ENCODE results near the gene CENPL. TPM values are rescaled to one million over a fixed set of nuclear protein-coding genes. Genes with fewer than 3 reads are reported as not detected.
"Not testable (repeated sequence)": the region's sequence is repeated elsewhere in the genome, so short reads cannot be mapped to it uniquely, and the experiment has no call there.

CENPL gene
- polyA plus RNA-seq, 3 donors from 2014 or later, result 7.1 to 10.5 (median 9.4) TPM

- peaks cover 27 to 50% of the 10 kb centered on the region in 2 donors for H3K4me1 Mint-ChIP-seq
Measured at GRCh38 chr1:173827611-173828010, 2.9 kb upstream of the CENPL start.

GRCh38 chr1:173823781-173824314 lies 835 bp downstream of the CENPL start:
- DNase-seq, result peak in 1 of 3 donors; percentile 1
- peaks cover 0 to 4% (median 4%) of the 10 kb centered on the region in 3 donors for H3K36me3 Mint-ChIP-seq
- no peaks in the 10 kb centered on the region for H3K9me3 Mint-ChIP-seq
- peaks cover 33 to 61% of the 10 kb centered on the region in 2 donors for H3K4me1 Mint-ChIP-seq
- peak overlapping the region; percentile 91 to 100 (median 96) for H3K4me3 Mint-ChIP-seq
- peaks cover 0 to 6% (median 3%) of the 10 kb centered on the region in 3 donors for H3K27me3 Mint-ChIP-seq (ENCODE audit: low read depth in 3 of 3)
- peak overlapping the region; percentile 94 to 99 (median 96) for H3K27ac Mint-ChIP-seq

More at GRCh38 chr1:173827611-173828010, 2.9 kb upstream of the CENPL start:
- peaks cover 0 to 13% (median 4%) of the 10 kb centered on the region in 3 donors for H3K36me3 Mint-ChIP-seq
- no peaks in the 10 kb centered on the region for H3K9me3 Mint-ChIP-seq
- no peak overlapping the region for H3K27ac Mint-ChIP-seq
- peaks cover 0 to 6% (median 3%) of the 10 kb centered on the region in 3 donors for H3K27me3 Mint-ChIP-seq (ENCODE audit: low read depth in 3 of 3)
- no peak overlapping the region for H3K4me3 Mint-ChIP-seq
- no peak for DNase-seq

- no peak overlapping the region for H3K4me3 Mint-ChIP-seq
Measured at GRCh38 chr1:173821680-173822079, 3.0 kb downstream of the CENPL start.

GRCh38 chr1:173818459-173818858 lies 6.2 kb downstream of the CENPL start:
- H3K27ac Mint-ChIP-seq, result peak overlapping the region in 2 of 6 donors; percentile 51 to 65
- peaks cover 17 to 36% of the 10 kb centered on the region in 2 donors for H3K4me1 Mint-ChIP-seq

More at GRCh38 chr1:173821680-173822079, 3.0 kb downstream of the CENPL start:
- Mint-ChIP-seq H3K27me3 (ENCODE audit: low read depth in 3 of 3) (peaks cover 0 to 6% (median 3%) of the 10 kb centered on the region in 3 donors), H3K9me3 (no peaks in the 10 kb centered on the region), H3K4me1 (peaks cover 33 to 52% of the 10 kb centered on the region in 2 donors), H3K36me3 (peaks cover 0 to 8% (median 5%) of the 10 kb centered on the region in 3 donors), H3K27ac (no peak overlapping the region)
- no peak for DNase-seq

GRCh38 chr1:173813654-173814053 lies 11.0 kb downstream of the CENPL start:
- not testable (repeated sequence) for DNase-seq; H3K27me3 Mint-ChIP-seq (ENCODE audit: low read depth in 3 of 3); H3K9me3 Mint-ChIP-seq; H3K4me3 Mint-ChIP-seq
- peaks cover 11 to 22% (median 15%) of the 10 kb centered on the region in 3 donors for H3K36me3 Mint-ChIP-seq
- H3K4me1 Mint-ChIP-seq, result peaks cover 5 to 14% of the 10 kb centered on the region in 2 donors
- H3K27ac Mint-ChIP-seq, result peak overlapping the region in 1 of 6 donors; percentile 42

More at GRCh38 chr1:173818459-173818858, 6.2 kb downstream of the CENPL start:
- no peaks in the 10 kb centered on the region for H3K9me3 Mint-ChIP-seq
- no peaks in the 10 kb centered on the region for H3K27me3 Mint-ChIP-seq (ENCODE audit: low read depth in 3 of 3)
- no peak overlapping the region for H3K4me3 Mint-ChIP-seq
- peaks cover 0 to 8% (median 5%) of the 10 kb centered on the region in 3 donors for H3K36me3 Mint-ChIP-seq
- DNase-seq, result no peak

GRCh38 chr1:173802961-173803360 lies 21.7 kb downstream of the CENPL start:
- no peak for DNase-seq
- H3K4me3 Mint-ChIP-seq, result no peak overlapping the region
- H3K9me3 Mint-ChIP-seq, result no peaks in the 10 kb centered on the region
- H3K27me3 Mint-ChIP-seq (ENCODE audit: low read depth in 3 of 3), result no peaks in the 10 kb centered on the region
- peaks cover 13 to 19% (median 15%) of the 10 kb centered on the region in 3 donors for H3K36me3 Mint-ChIP-seq
- no peak overlapping the region for H3K27ac Mint-ChIP-seq
- H3K4me1 Mint-ChIP-seq, result no peaks in the 10 kb centered on the region

GRCh38 chr1:173799995-173800394 lies 24.7 kb downstream of the CENPL start:
- not testable (repeated sequence) for DNase-seq; H3K27me3 Mint-ChIP-seq (ENCODE audit: low read depth in 3 of 3); H3K27ac Mint-ChIP-seq; H3K4me3 Mint-ChIP-seq; H3K9me3 Mint-ChIP-seq; H3K4me1 Mint-ChIP-seq
- H3K36me3 Mint-ChIP-seq, result peaks cover 7 to 13% (median 12%) of the 10 kb centered on the region in 3 donors

- peaks cover 4 to 13% (median 9%) of the 10 kb centered on the region in 3 donors for H3K36me3 Mint-ChIP-seq
- H3K4me1 Mint-ChIP-seq, result no peaks in the 10 kb centered on the region
- DNase-seq, result no peak
- no peaks in the 10 kb centered on the region for H3K9me3 Mint-ChIP-seq
- H3K27ac Mint-ChIP-seq, result no peak overlapping the region
- H3K4me3 Mint-ChIP-seq, result no peak overlapping the region
- H3K27me3 Mint-ChIP-seq (ENCODE audit: low read depth in 3 of 3), result peaks cover 0 to 2% (median 0%) of the 10 kb centered on the region in 3 donors
Measured at GRCh38 chr1:173798078-173798477, 26.6 kb downstream of the CENPL start.

- Mint-ChIP-seq H3K27ac (peak overlapping the region in 1 of 6 donors; percentile 9), H3K36me3 (peaks cover 8 to 20% (median 11%) of the 10 kb centered on the region in 3 donors), H3K4me1 (no peaks in the 10 kb centered on the region), H3K27me3 (ENCODE audit: low read depth in 3 of 3) (peaks cover 0 to 2% (median 0%) of the 10 kb centered on the region in 3 donors), H3K9me3 (no peaks in the 10 kb centered on the region), H3K4me3 (no peak overlapping the region)
- no peak for DNase-seq
Measured at GRCh38 chr1:173789841-173790240, 34.8 kb downstream of the CENPL start.

- Mint-ChIP-seq H3K27ac (no peak overlapping the region), H3K36me3 (peaks cover 10 to 42% (median 15%) of the 10 kb centered on the region in 3 donors), H3K9me3 (no peaks in the 10 kb centered on the region), H3K4me1 (no peaks in the 10 kb centered on the region), H3K4me3 (no peak overlapping the region), H3K27me3 (ENCODE audit: low read depth in 3 of 3) (no peaks in the 10 kb centered on the region)
- DNase-seq, result no peak
Measured at GRCh38 chr1:173784997-173785396, 39.7 kb downstream of the CENPL start.

GRCh38 chr1:173779936-173780335 lies 44.7 kb downstream of the CENPL start:
- Mint-ChIP-seq H3K36me3 (peaks cover 23 to 61% (median 28%) of the 10 kb centered on the region in 3 donors), H3K9me3 (no peaks in the 10 kb centered on the region), H3K4me3 (no peak overlapping the region), H3K4me1 (no peaks in the 10 kb centered on the region), H3K27me3 (ENCODE audit: low read depth in 3 of 3) (peaks cover 0 to 2% (median 0%) of the 10 kb centered on the region in 3 donors), H3K27ac (no peak overlapping the region)
- DNase-seq, result no peak

- H3K9me3 Mint-ChIP-seq, result no peaks in the 10 kb centered on the region
- no peak overlapping the region for H3K4me3 Mint-ChIP-seq
- peaks cover 16 to 47% (median 28%) of the 10 kb centered on the region in 3 donors for H3K36me3 Mint-ChIP-seq
- no peak for DNase-seq
- peaks cover 0 to 2% (median 0%) of the 10 kb centered on the region in 3 donors for H3K27me3 Mint-ChIP-seq (ENCODE audit: low read depth in 3 of 3)
- H3K27ac Mint-ChIP-seq, result peak overlapping the region in 1 of 6 donors; percentile 31
- H3K4me1 Mint-ChIP-seq, result no peaks in the 10 kb centered on the region
Measured at GRCh38 chr1:173775578-173776226, 49.0 kb downstream of the CENPL start.

GRCh38 chr1:173771560-173771959 lies 53.1 kb downstream of the CENPL start:
- no peak overlapping the region for H3K4me3 Mint-ChIP-seq
- no peaks in the 10 kb centered on the region for H3K27me3 Mint-ChIP-seq (ENCODE audit: low read depth in 3 of 3)
- H3K36me3 Mint-ChIP-seq, result peaks cover 9 to 36% (median 14%) of the 10 kb centered on the region in 3 donors
- DNase-seq, result no peak
- H3K27ac Mint-ChIP-seq, result no peak overlapping the region
- H3K4me1 Mint-ChIP-seq, result no peaks in the 10 kb centered on the region
- no peaks in the 10 kb centered on the region for H3K9me3 Mint-ChIP-seq

GRCh38 chr1:173770330-173770729 lies 54.4 kb downstream of the CENPL start:
- H3K4me3 Mint-ChIP-seq; DNase-seq; H3K9me3 Mint-ChIP-seq; H3K27me3 Mint-ChIP-seq (ENCODE audit: low read depth in 3 of 3); H3K4me1 Mint-ChIP-seq: not testable (repeated sequence)
- peaks cover 7 to 24% (median 14%) of the 10 kb centered on the region in 3 donors for H3K36me3 Mint-ChIP-seq
- H3K27ac Mint-ChIP-seq, result peak overlapping the region in 2 of 6 donors; percentile 14 to 28
